GM18498 (cell line): Measurements from ENCODE around the gene SSR3.

Source experiments
- ATAC-seq: cut with Tn5 transposase; IDR thresholded peaks from one replicate; pipeline ENCODE4 v1.9.1; 2021; ENCODE audit warnings: mild to moderate bottlenecking, moderate library complexity; ENCODE audit not compliant: unreplicated experiment

The SSR3 gene

GRCh38 chr3:156539802-156540201 lies 15.1 kb downstream of the SSR3 start:
- ATAC-seq, result no peak

- no peak for ATAC-seq
These were observed 15.9 kb downstream of the SSR3 start for GRCh38 chr3:156539051-156539450.

- no peak for ATAC-seq
These were observed 18.2 kb downstream of the SSR3 start for GRCh38 chr3:156536524-156537316.

- ATAC-seq, result no peak
These were observed 19.1 kb downstream of the SSR3 start for GRCh38 chr3:156535798-156536197.

- ATAC-seq, result no peak
These were observed 19.7 kb downstream of the SSR3 start for GRCh38 chr3:156535162-156535627.

- no peak for ATAC-seq
These were observed 21.7 kb downstream of the SSR3 start for GRCh38 chr3:156533205-156533604.

- ATAC-seq, result no peak
These were observed 22.2 kb downstream of the SSR3 start for GRCh38 chr3:156532730-156533129.

GRCh38 chr3:156530980-156531379 lies 23.9 kb downstream of the SSR3 start:
- ATAC-seq, result no peak

- ATAC-seq, result no peak
These were observed 27.9 kb downstream of the SSR3 start for GRCh38 chr3:156527060-156527459.

- no peak for ATAC-seq
These were observed 29.1 kb downstream of the SSR3 start for GRCh38 chr3:156525808-156526207.

- ATAC-seq, result no peak
These were observed 32.2 kb downstream of the SSR3 start for GRCh38 chr3:156522673-156523072.

- ATAC-seq, result peak; percentile 71
These were observed 35.2 kb downstream of the SSR3 start for GRCh38 chr3:156519758-156520162.

GRCh38 chr3:156518726-156519125 lies 36.2 kb downstream of the SSR3 start:
- ATAC-seq, result no peak

GRCh38 chr3:156516961-156517360 lies 38.0 kb downstream of the SSR3 start:
- no peak for ATAC-seq

- ATAC-seq, result no peak
These were observed 38.6 kb downstream of the SSR3 start for GRCh38 chr3:156516284-156516683.

GRCh38 chr3:156513619-156514018 lies 41.3 kb downstream of the SSR3 start:
- ATAC-seq, result no peak

- no peak for ATAC-seq
These were observed 42.8 kb downstream of the SSR3 start for GRCh38 chr3:156511987-156512677.

- peak; percentile 76 for ATAC-seq
These were observed 45.4 kb downstream of the SSR3 start for GRCh38 chr3:156509189-156510174.

GRCh38 chr3:156507285-156507684 lies 47.6 kb downstream of the SSR3 start:
- ATAC-seq, result no peak

GRCh38 chr3:156498307-156498706 lies 56.6 kb downstream of the SSR3 start:
- no peak for ATAC-seq

GRCh38 chr3:156497326-156497725 lies 57.6 kb downstream of the SSR3 start:
- no peak for ATAC-seq
